Measurements from ENCODE around the gene SLC22A12.

SLC22A12 gene

GRCh38 chr11:64610596-64610995 lies 19.6 kb downstream of the SLC22A12 start:
- DNase-seq (ENCODE audit: extremely low read depth, insufficient read length), result no peak
- no peak for TF ChIP-seq CTCF (IDR thresholded peaks at IDR 0.05; ENCODE audit: insufficient read depth, low read length, poor library complexity, severe bottlenecking)
- no peaks in the 10 kb centered on the region; the same call in 1 of the 2 replicates for H3K27me3 ChIP-seq (replicated peaks; ENCODE audit: control insufficient read depth, insufficient read depth, low read length)
- no peaks in the 10 kb centered on the region for H3K36me3 ChIP-seq (ENCODE audit: control insufficient read depth, insufficient read depth, low read length)
- H3K4me3 ChIP-seq (replicated peaks; ENCODE audit: low read depth, low read length), result no peak overlapping the region

DNA sequence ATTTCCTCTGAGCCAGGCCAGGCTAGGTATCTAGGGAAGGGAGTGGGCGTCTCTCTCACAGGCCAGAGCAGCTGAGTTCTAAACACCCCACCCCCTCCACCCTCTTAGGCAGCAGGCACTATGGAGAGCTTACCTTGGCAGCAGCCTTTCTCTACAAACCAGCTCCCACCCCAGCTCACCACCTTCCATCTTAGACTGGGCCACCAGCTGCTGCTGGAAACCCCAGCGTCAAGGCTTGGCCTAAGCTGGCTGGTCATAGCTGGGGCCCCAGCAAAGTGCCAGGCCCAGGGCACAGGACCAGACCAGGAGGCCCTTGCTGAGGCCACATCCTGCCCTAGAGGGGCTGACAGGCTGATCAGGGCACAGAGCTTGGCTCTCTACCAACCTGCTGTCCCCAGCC lies 20.2 kb downstream of the SLC22A12 start:
- H3K27me3 ChIP-seq (replicated peaks; ENCODE audit: control insufficient read depth, insufficient read depth, low read length), result no peaks in the 10 kb centered on the region; the same call in 1 of the 2 replicates
- TF ChIP-seq CTCF (IDR thresholded peaks at IDR 0.05; ENCODE audit: insufficient read depth, low read length, poor library complexity, severe bottlenecking), result no peak
- DNase-seq (ENCODE audit: extremely low read depth, insufficient read length), result no peak
- H3K4me3 ChIP-seq (replicated peaks; ENCODE audit: low read depth, low read length), result no peak overlapping the region
- H3K36me3 ChIP-seq (ENCODE audit: control insufficient read depth, insufficient read depth, low read length), result no peaks in the 10 kb centered on the region

GRCh38 chr11:64611869-64612646 lies 21.0 kb downstream of the SLC22A12 start:
- no peak for DNase-seq (ENCODE audit: extremely low read depth, insufficient read length)
- Histone ChIP-seq H3K27me3 (replicated peaks; ENCODE audit: control insufficient read depth, insufficient read depth, low read length) (peaks cover 1% of the 10 kb centered on the region; the same call in 1 of the 2 replicates), H3K4me3 (replicated peaks; ENCODE audit: low read depth, low read length) (no peak overlapping the region), H3K36me3 (ENCODE audit: control insufficient read depth, insufficient read depth, low read length) (no peaks in the 10 kb centered on the region)
- no peak for TF ChIP-seq CTCF (IDR thresholded peaks at IDR 0.05; ENCODE audit: insufficient read depth, low read length, poor library complexity, severe bottlenecking)

GRCh38 chr11:64613648-64614047 lies 22.6 kb downstream of the SLC22A12 start:
- DNase-seq (ENCODE audit: extremely low read depth, insufficient read length), result no peak
- H3K4me3 ChIP-seq (replicated peaks; ENCODE audit: low read depth, low read length), result no peak overlapping the region
- H3K27me3 ChIP-seq (replicated peaks; ENCODE audit: control insufficient read depth, insufficient read depth, low read length), result peaks cover 1% of the 10 kb centered on the region; the same call in 1 of the 2 replicates
- no peaks in the 10 kb centered on the region for H3K36me3 ChIP-seq (ENCODE audit: control insufficient read depth, insufficient read depth, low read length)
- TF ChIP-seq CTCF (IDR thresholded peaks at IDR 0.05; ENCODE audit: insufficient read depth, low read length, poor library complexity, severe bottlenecking), result no peak

DNA sequence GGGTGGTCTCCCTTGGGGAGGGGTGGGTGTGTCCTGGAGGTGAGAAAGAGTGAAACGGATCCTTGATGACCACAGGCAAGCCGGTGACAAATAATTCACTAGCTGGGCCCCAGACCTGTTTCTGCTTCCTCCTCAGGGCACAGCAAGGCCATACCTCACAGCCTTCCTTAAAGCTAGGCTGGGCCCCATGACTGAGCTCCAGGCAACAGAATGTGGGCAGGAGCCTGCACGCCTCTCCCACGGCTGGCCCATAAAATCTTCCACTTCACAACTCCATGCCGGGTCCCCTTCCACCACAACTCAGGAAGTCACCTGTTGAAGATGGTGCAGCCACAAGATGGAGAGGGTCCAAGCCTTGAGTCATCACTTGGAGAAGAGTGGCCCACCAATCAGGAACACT lies 23.9 kb downstream of the SLC22A12 start:
- DNase-seq (ENCODE audit: extremely low read depth, insufficient read length), result no peak
- no peaks in the 10 kb centered on the region for H3K36me3 ChIP-seq (ENCODE audit: control insufficient read depth, insufficient read depth, low read length)
- peaks cover 1% of the 10 kb centered on the region; the same call in 1 of the 2 replicates for H3K27me3 ChIP-seq (replicated peaks; ENCODE audit: control insufficient read depth, insufficient read depth, low read length)
- H3K4me3 ChIP-seq (replicated peaks; ENCODE audit: low read depth, low read length), result no peak overlapping the region
- no peak for TF ChIP-seq CTCF (IDR thresholded peaks at IDR 0.05; ENCODE audit: insufficient read depth, low read length, poor library complexity, severe bottlenecking)
